ENCODE measurements around the gene NSMCE1.

The NSMCE1 gene

DNA sequence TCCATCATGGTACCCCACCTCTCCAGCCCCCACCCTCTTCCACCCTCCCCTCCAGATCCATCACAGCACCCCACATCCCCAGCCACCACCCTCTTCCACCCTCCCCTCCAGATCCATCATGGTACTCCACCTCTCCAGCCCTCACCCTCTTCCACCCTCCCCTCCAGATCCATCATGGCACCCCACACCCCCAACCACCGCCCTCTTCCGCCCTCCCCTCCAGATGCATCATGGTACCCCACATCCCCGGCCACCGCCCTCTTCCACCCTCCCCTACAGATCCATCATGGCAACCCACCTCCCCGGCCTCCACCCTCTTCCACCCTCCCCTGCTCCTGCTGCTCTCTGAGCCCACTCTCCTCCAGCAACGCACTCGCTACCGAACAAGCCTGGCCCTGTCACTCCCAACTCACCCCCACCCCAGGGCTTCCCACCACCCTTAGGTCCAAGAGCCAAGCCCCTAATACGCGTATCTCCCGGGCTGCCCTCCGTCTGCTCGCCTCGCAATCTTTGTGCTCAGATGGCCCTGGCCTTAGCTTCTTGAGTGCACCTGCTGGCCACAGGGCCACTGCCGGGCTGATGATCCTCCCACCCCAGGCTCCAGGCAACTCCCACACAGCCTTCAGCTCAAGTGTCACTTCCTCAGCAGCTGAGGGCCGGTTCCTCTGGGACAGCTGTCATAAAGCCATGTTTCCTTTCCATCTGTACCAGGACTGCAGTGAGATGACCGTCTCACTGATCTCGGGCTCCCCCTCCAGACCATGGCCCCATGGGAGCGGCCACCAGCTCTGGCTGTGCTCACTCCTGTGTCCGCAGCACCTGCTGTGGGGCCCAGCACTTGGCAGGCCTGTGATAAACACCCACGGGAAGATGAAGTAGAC, 39.7 kb downstream of the NSMCE1 start:
- DNase-seq (ENCODE audit: low read depth) = no peak
- TF ChIP-seq, protein P1, sequence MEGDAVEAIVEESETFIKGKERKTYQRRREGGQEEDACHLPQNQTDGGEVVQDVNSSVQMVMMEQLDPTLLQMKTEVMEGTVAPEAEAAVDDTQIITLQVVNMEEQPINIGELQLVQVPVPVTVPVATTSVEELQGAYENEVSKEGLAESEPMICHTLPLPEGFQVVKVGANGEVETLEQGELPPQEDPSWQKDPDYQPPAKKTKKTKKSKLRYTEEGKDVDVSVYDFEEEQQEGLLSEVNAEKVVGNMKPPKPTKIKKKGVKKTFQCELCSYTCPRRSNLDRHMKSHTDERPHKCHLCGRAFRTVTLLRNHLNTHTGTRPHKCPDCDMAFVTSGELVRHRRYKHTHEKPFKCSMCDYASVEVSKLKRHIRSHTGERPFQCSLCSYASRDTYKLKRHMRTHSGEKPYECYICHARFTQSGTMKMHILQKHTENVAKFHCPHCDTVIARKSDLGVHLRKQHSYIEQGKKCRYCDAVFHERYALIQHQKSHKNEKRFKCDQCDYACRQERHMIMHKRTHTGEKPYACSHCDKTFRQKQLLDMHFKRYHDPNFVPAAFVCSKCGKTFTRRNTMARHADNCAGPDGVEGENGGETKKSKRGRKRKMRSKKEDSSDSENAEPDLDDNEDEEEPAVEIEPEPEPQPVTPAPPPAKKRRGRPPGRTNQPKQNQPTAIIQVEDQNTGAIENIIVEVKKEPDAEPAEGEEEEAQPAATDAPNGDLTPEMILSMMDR (conservative IDR thresholded peaks at IDR 0.05; ENCODE audit: low read depth, low read length) = no peak
- no peak overlapping the region for H3K4me3 ChIP-seq (ENCODE audit: low read length)

DNA sequence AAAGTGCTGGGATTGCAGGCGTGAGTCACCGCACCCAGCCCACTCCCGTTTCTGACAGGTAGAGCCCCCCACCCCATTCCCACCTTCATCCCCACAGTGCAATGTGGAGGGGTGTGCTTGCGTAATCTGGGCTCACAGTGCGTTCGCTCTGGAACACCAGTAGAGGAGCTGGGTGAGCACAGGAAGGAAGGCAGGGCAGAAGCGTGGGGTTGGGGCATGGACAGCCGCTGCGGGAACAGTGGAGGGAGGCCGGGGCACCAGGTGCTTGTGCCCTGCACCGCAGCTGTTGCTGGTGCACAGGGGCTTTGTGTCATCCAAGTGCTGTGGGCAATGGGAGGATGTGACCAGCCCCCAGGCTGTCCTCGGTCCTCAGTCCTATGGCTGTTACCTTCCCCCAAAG, 40.5 kb downstream of the NSMCE1 start:
- TF ChIP-seq, protein P1 (conservative IDR thresholded peaks at IDR 0.05; ENCODE audit: low read depth, low read length) = no peak
- H3K4me3 ChIP-seq (ENCODE audit: low read length) = no peak overlapping the region
- no peak for DNase-seq (ENCODE audit: low read depth)

DNA sequence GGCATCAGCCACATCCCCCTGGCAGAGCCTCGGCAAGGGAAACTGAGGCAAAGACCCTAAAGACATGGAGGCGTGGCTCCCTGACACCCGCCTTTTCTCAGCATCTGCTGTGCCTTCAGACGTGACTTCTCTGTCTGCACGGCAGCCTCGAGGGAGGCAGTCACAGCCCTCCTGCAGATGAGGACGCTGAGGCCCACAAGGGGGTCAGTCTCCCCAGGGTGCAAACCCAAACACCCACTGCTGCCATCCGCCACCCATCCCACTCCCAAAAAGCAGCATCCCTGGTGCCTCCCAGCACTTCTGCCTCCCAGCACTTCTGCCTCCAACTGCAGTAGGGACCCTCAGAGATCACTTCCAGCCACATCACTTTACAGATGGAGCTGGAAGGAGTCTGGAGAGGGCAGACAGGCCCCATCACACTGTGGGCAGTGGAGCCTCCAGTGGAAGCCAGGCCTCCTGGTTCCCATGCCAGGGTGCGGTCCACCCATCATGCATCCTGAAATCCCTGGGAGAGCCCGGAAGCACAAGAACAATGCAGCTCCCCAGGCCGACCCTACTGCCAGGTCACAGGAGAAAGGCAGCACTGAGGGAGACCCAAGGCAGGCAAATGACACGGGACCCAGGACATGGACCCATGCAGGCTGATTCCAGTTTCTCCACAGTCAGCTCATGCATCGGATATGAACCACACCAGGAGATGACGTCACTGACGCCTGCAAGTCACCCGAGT, 41.4 kb downstream of the NSMCE1 start:
- TF ChIP-seq, protein P1 (conservative IDR thresholded peaks at IDR 0.05; ENCODE audit: low read depth, low read length) = no peak
- no peak overlapping the region for H3K4me3 ChIP-seq (ENCODE audit: low read length)
- no peak for DNase-seq (ENCODE audit: low read depth)

DNA sequence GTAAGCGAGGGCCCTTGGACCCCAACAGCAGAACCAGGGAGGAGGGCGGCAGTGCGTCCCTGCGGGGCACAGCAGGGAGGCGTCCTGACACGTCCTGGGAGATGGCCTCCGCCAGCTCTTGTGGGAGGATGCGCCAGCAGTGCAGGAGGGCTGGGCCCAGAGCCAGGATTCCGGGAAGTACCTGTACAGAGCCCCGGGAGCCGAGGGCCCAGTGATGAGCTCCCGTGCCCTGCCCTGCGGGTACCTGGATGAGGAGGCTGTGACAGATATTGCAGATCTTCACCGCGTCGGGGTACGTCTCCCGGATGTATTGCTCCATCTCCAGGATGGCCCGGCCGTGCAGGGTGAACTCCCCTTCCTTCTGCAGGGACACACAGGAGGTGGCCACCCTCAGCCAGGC, 42.1 kb downstream of the NSMCE1 start:
- DNase-seq (ENCODE audit: low read depth) = no peak
- H3K4me3 ChIP-seq (ENCODE audit: low read length) = no peak overlapping the region
- TF ChIP-seq, protein P1 (conservative IDR thresholded peaks at IDR 0.05; ENCODE audit: low read depth, low read length) = no peak

DNA sequence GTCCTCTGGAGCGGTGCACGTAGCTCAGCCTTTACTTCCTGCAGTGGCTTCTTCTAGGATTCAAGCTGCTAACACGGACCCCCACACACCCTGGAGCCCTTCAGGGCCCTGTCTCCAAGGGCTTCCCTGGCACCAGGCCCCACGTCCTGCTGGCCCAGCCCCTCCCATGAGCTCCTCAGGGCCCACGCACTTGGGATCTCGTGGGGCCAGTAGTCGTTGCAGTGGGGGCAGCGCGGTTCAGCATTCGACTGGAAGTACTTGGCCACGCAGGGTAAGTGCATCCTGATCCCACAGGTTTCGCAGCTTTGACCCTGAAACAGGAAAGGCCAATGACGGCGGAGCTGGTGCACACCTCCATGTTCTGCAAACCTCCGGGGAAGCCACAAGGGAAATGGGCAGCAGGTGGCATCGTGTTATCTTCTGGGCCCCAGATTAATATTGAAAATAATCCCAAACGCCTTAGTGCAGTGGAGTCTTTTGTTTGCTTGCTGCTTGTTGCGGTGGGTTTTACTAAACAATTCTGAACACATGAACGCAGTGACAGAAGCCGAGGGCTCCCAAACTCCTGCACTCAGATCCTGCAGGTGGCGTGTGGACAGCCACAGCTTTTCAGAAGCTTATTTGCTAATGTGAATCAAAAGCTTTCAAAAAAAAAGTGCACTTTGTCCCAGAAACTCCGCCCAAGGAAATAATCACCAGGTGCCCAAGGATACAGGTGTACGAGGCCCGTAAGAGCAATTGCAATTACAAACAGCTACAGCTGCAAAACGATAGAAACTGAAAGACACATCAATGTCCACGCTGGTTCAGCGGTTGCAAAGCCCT, 42.8 kb downstream of the NSMCE1 start:
- DNase-seq (ENCODE audit: low read depth) = no peak
- TF ChIP-seq, protein P1 (conservative IDR thresholded peaks at IDR 0.05; ENCODE audit: low read depth, low read length) = no peak
- H3K4me3 ChIP-seq (ENCODE audit: low read length) = no peak overlapping the region

DNA sequence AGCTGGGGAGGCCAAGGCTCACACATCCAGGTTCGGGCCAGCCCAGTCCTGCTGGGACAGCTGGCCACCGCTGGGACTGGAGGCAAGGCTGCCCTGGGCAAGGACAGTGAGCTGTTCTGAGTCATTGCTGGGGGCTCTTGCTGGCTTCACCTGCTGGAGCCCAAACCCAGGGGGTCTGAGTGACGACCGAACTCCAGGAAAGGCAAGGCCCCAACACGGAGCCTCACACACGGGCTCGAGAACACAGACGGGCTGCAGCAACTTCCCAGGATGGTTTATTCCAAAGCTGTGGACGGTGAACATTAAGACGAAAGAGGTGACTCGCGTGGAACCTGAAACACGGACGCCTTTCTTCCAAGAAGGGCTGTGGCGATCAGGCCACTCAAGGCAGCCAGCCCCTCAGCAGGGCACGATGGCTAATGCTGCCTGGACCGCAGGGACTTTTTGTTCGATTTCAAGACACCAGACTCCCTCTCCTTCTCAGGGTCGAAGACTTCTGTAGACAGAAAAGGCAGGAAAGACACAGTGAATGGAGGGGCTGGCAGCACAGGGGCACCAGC, 43.8 kb downstream of the NSMCE1 start:
- TF ChIP-seq, protein P1 (conservative IDR thresholded peaks at IDR 0.05; ENCODE audit: low read depth, low read length) = no peak
- H3K4me3 ChIP-seq (ENCODE audit: low read length) = no peak overlapping the region
- DNase-seq (ENCODE audit: low read depth) = no peak

All from retinal pigment epithelial cell (primary cell).